Stimulated activated CD8-positive, alpha-beta memory T cell treated with anti-CD3 and anti-CD28 coated beads, Interleukin-4, amount 100 ng/mL, for 1 hour (primary cell): Measurements from ENCODE around the gene NPAS2.

Experiments
- DNase-seq, 2 donors: peaks; one replicate each; pipeline ENCODE4 v3.0.0-alpha.2; 2020; ENCODE audit warnings: low read depth in 2 of 2, low spot score in 1 of 2

Gene NPAS2

DNA sequence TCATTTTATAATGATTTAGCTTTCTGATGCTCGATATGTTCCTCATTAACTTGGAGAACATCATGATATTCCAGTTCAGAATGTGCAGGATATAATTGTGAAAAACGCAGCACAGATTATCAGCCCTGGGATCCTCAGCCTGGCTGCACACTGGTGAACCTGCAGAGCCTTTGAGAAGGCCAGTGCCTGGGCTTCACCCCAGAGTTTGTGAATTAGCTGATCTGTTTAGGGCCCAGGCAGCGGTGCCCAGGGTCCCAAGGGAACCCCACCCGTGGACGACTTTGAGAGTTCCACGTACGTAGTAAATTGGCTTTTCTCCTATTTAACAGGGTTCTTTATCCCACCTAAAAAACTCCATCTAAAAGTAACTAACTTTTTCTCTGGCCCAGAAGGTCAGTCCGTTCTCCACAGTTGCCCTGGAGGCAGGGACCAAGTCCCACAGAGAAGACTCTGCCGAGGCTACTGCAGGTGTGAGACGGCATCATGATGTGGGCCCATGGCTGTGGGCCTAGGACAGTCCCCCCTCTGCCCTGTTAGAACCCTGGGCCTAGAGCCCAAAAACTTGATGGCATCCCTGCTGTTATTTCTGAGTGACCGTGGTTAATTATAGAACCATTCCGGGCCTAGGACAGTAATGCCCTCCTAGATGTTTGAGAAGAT is 142.6 kb downstream of the NPAS2 start:
- no peak for DNase-seq

DNA sequence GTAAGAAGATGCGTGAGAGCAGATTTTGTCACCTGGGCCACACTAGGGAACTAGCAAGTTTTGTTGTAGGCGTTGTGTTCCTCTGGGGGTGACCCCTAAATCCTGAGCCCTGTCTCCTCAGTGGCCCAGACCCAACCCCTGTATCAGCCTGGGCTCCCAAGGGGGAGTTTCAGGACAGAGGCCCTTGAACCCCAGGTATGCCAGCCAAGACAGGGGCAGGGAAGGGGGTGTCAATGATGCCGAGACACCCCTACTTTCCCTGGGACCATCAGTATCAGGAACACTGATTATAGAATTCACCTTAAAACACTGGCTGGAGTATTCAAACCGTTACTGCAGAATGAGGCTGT is 143.1 kb downstream of the NPAS2 start:
- no peak for DNase-seq

DNA sequence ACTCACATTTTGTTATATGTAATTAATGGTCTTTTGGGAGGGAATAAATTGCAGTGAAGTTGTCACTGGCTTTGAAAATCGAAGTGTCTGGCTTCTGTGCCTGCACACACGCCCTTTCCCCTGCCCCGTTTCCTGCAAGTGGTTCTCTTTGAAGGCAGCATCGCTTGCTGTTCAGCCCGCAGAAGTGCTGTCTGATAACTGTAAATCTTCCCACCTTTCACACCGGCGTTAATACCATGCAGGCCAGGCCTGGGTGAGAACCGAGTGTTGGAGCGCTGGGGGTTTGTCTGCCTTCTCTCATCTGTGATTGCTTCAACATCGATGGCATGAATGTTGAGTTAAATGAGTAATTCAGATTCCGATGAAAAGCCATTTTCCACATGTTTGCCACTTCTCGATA is 144.3 kb downstream of the NPAS2 start:
- no peak for DNase-seq

DNA sequence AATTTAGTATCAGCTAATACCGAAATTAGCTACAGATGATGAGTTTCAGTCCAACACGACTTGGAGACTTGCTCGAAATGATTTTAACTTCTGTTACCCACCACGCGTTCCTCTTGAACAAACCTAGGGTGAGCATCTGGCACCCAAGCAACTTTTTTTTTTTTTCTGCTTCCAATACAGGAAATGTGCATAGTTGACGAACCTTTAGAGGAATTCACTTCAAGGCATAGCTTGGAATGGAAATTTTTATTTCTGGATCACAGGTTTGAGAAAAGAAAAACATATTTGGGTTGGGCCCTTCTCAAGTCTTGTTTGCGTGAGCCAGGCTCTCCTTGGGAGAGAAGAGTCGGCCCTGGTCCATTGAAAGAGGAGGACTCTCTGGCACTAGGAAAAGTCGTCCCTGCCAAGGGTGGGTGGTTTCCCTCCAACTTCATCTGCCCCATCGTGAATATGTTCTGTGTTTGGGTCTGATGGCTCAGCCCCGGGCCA is 144.8 kb downstream of the NPAS2 start:
- no peak for DNase-seq

DNA sequence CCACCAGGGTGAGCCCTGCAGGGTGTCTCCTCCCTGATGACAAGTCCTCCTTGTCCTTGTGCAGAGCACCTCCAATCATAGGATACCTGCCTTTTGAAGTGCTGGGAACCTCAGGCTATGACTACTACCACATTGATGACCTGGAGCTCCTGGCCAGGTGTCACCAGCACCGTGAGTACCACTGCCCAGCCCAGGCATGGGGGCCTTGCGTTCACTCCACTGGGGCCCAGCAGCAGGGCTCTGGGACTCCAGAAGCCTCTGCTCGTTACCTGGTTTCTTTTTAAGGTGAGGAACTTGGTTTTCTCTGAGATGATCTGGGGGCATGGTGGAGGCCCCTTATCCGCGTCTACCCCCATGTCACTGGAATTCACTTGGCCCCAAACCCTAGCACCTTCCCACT is 145.7 kb downstream of the NPAS2 start:
- DNase-seq, result no peak

DNA sequence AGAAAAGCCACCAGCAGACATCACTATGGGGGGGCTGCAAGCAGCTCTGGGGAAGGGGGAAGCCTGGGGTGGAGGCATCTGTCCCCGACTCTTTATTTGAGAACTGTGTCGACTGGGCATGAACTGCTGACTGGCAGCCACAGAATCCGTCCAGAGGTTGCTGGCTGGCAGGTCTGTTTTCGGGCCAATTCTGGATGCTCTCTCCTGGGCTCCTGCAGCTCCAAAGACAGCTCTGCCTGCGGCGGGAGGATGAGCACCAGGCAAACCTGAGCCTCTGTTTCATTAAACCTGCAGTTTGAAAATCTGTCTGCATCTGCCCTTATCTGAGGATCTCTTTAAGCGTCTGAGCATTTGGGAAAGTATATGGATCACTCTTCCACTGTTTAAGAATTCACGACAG is 147.8 kb downstream of the NPAS2 start:
- no peak for DNase-seq

DNA sequence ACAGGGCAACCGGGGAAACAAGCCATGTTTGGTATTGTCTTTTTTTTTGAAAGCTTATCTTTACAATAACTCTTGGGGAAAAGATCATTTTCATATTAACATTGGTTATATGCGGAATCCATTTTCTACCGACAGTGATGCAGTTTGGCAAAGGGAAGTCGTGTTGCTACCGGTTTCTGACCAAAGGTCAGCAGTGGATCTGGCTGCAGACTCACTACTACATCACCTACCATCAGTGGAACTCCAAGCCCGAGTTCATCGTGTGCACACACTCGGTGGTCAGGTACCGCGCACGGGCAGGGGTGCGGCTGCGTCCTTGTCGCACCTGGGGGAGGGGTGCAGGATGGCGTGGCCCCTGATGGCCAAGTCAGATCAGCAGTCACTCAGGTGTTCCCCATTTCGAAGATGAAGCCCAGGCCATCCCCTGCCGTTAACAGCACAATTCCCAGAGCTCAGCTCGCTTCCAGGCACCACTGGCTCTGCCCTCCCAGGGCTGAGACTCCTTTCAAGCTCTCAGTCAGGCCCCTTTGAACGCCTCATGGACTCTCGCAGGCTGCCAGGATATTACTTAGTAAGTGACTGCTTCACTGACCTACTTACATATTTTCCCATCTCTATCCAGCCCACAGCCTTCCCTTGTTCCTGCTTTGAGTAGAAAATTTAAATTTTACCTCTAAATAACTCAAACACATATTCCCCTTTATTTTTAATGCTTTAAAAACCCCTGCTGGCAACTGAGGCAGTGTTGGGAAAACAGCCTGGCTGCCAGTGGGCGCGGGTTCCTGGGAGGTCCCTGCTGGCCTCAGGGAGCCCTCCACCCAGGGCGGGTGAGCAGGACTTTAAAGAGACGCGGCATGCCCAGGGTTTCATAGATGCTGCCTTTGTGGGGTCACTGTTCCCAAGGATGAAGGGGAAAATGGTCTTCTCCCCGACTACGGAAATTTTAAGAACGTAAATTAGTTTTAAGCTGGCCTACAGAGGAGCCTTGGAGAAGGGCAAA is 148.5 kb downstream of the NPAS2 start:
- no peak for DNase-seq

DNA sequence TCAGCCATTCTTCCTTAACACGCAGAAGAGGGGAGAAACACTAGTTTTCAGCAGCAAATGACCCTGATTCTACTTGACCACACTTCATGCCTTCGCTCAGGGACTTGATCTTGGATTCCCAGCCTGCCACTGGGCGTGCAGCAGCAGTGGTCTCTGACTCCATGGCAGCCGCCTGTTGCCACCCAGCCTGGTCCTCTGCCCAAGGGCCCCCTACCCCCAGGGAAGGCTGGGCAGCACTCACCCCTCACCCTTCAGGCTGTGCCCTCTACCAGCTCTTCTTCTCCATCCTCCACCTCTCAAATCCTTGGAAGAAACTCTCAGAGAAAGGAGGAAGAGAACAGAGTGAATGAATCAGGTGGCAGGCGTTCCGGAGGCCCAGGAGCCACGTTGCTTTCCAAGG is 150.1 kb downstream of the NPAS2 start:
- DNase-seq, result no peak

DNA sequence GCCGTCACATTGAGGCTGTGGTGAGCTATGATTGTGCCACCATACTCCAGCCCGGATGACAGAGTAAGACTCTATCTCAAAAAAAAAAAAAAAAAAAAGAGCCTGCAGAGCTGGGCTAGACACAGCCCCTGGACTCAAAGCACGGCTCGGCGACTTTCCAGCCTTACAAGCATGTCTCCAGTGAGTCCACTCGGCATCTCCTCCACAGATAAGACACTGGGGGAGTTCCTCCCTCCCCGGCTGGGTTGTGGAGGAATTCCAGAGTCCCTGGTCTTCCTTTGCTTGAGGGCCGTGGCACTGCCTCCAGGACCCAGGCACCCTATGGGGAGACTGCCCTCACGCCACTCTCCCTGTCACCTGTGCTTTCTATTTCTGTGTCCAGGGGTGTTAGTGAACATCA is 151.3 kb downstream of the NPAS2 start:
- DNase-seq, result no peak

DNA sequence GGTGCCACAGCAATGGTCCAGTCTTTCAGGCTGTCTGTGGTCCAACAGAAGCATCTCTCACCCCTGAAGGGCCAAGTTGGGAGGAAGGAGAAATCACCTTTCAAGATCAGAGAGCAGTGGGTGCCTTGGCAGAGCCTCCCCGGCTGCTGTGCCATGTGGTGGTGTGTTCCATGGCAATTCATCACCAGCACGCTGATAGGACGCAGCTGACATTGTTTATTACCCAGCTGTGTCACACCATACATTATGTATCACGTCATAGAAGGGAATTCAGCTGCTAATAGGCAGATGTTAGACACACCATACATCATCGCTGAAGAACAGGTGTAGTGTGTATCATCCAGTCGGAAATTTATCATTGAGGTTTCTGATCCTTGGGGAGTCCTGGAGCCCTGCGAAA is 152.5 kb downstream of the NPAS2 start:
- no peak for DNase-seq

DNA sequence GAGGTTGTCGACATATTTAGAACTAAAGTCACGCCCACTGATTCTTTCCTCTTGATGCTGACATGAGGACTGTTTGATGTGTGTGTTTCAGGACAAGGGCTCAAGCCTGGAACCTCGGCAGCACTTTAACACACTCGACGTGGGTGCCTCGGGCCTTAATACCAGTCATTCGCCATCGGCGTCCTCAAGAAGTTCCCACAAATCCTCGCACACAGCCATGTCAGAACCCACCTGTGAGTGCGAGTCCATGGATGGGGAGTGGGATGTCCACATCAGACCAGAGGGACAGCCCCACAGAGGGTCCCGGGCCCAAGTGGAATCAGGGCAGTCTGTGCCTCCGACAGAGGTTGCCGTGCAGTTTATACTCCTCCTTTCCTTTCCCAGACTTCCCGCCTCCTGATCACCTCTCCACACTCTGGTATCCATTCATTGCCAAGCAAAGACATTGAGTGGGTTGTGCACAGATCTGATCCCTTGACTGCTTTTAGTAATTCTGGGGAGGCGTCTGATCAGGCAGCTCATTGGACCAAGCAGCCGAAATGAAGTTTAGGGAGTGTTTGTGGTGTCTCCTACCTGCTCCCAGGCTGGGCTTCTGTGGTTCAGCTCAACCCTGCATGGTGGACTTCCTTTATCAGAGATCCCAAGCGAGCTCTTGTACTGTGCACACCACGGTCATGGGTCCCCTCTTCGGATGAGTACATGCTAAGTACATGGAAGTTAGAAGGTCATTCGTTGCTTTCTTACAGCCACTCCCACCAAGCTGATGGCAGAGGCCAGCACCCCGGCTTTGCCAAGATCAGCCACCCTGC is 155.0 kb downstream of the NPAS2 start:
- no peak for DNase-seq

DNA sequence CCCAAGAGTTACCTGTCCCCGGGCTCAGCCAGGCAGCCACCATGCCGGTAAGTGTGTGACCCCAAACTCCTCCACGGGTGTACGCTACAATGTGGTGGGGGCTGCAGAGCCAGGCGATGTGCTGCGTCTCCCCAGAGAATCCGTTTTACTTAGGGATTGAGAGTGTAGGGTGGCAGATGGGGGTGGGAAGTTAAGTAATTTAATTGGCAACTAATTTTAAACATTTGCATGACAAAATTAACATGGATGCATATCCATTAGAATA is 155.5 kb downstream of the NPAS2 start:
- no peak for DNase-seq

DNA sequence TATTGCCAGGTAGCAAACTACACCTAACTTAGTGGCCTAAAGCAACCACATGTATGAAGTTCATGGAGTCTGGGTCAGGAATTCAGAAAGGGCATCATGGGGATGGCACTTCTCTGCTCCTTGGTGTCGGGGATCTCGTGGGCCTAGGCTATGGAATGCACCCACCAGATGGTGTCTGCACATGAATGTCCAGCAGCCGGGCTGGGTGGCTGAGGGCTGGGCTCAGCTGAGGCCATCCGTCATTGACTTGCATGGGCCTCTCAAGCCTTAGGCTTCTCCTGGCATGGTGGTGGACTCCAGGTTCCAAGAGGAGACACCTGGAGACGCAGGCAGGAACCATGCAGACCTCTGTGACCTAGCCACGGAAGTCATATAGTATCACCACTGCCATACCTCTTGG is 156.1 kb downstream of the NPAS2 start:
- no peak for DNase-seq

DNA sequence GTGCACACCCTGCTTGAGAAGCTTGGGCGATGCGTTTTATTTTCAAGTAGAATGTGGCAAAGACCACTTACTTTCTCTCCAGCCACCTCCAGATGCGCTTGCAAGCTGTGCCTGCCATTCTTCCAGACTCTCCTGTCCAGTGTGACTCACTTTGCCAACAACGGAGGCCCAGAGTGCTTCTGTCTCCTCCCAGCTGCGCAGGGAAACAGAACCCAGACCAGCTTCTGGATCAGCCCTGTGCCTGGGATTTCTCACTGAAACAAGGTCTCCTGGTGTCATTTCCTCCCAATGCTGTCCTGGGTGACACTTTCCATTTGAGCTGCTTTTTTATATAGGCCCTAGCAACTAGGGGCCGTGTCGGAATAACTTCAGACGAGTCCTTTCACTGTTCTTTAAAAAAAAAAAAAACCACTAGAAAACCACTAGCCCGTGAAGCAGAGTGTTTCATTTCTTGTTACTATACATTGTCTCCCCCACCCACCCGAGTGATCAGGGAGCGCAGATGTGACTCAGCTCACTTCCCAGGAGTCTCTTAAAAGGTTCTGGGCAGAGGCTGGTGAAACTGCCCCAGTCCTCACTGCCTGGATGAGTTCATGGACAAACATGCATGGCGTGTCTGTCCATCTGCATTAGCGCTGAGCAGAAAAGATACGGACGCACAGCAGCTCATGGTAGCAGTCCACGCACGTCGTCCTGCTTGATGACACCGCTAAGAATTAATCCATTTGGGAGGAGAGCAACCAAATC is 156.9 kb downstream of the NPAS2 start:
- DNase-seq, result no peak

DNA sequence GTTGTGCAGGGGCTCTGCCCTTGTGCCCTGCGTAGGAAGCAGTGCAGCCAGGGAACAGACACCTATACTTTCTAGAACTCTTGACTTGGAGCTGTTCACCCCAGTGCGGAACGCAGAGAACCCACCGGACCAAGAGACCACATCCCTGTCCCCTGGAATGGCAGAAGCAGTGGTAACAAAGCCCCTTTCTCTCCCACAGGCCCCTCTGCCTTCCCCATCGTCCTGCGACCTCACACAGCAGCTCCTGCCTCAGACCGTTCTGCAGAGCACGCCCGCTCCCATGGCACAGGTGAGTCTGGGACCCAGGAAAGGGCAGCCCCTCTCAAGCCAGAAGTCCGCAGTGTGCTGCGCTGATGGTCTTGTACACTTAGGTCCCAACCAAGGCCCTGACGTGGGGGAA is 157.6 kb downstream of the NPAS2 start:
- DNase-seq, result no peak

DNA sequence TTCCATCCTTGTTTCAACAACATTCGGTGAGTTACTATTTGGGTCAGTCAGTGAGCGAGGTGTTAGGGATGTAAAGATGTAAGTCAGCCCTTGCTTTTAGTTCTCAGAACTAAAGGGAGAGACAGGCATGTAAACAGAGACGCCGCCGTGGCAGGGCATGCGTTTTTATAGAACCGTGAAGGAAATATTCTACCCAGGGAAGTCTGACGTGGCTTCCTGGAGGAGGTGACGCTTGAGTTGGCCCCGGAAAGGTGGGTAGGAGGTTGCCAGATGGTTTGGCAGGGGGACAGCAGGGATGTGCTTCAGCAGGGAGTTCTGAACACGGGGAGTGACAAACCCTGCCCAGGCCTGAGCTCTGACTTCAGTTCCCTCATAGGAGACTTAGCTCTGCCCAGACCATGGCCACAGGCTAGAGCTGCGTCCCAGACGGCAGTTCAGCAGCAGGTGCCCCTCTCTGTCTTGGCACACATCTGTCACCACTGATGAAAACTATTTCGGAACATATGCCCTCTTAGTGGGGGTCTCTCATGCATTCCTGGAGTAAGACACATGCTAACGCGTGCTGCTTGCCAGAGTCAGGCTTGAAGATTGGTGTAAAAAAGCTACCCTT is 158.7 kb downstream of the NPAS2 start:
- no peak for DNase-seq

DNA sequence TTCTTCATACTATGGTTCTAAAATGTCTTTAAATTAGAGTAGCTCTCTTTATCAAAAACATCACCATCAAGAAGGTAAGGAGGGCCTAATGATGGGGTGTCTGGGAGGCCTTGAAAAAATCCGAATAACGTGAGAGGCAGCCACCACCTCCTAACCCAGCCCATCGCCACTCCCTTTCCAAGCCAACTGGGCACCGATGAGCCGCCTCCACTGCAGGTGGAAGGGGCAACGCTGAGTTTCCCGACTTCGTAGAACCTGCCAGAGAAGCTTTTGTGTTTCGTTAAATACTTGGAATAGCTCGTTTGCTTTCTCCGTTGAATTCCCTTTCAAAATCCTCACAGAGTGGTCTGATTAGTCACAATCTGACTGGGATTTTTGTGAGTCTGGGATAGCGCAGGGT is 160.1 kb downstream of the NPAS2 start:
- DNase-seq, result no peak

DNA sequence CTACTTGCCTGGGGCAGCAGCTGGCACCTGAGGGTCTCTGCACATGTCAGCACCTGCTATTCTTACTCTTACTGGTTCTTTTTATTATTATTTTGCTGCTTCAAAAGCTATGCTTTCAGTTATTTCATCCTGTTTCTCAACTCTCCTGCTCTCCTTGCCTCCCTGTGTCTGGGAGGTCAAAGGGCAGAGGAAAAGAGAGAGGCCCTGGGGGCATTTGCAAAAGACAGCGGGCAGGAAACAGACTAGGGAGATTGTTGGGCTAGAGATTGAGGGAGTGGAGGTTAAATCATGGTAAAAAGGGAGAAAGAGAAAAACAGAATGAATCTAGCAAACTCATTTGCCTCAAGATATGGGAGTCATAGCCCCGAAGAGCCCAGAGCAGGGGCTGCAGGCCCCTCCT is 161.1 kb downstream of the NPAS2 start:
- no peak for DNase-seq

DNA sequence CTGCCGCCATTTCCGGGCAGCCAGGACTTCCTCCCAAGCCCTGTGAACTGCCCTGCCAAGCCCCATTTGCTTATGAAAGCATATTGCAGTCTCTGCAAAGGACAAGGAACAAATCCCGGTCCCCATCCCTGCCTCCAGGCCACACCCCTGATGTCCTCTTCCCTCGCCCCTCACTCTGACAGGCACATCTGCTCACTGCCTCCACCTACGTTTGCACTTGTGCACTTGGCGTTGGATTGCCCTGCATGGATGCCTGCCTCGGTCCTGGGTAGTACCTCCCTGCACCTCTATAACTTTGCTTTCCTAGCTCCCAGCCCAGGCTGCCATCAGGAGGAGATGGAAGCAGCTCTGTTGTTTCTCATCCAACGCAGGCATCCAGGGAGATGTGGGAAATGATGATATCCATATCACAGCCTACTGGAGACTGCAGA is 162.5 kb downstream of the NPAS2 start:
- DNase-seq, result no peak

DNA sequence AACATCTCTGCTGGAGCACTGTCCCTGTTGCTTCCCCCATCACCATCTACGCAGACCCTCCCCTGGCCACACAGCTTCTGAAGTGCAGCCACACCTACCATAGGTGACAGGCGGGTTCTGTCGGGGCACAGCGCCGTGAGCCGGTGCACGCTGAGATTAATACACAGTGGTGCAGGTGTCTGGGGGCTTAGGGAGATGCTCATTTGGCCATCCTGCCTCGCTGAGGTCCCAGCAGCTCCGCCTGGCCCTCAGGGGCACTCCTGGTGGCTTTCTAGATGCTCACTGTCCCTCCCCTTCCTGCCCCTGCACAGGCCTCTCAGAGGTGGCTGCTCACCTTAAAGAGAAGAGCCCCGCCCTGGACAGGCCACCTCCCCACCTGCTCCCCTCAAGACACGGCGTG is 163.3 kb downstream of the NPAS2 start:
- DNase-seq, result no peak
